Stimulated activated CD8-positive, alpha-beta memory T cell treated with anti-CD3 and anti-CD28 coated beads, Interleukin-15, amount 100 ng/mL, for 4 hours (primary cell): ENCODE measurements around the gene CLDN4.

Experiments
- DNase-seq, 2 donors: peaks; one replicate each; pipeline ENCODE4 v3.0.0-alpha.2; 2020; ENCODE audit warnings: low read depth in 2 of 2

The CLDN4 gene

DNA sequence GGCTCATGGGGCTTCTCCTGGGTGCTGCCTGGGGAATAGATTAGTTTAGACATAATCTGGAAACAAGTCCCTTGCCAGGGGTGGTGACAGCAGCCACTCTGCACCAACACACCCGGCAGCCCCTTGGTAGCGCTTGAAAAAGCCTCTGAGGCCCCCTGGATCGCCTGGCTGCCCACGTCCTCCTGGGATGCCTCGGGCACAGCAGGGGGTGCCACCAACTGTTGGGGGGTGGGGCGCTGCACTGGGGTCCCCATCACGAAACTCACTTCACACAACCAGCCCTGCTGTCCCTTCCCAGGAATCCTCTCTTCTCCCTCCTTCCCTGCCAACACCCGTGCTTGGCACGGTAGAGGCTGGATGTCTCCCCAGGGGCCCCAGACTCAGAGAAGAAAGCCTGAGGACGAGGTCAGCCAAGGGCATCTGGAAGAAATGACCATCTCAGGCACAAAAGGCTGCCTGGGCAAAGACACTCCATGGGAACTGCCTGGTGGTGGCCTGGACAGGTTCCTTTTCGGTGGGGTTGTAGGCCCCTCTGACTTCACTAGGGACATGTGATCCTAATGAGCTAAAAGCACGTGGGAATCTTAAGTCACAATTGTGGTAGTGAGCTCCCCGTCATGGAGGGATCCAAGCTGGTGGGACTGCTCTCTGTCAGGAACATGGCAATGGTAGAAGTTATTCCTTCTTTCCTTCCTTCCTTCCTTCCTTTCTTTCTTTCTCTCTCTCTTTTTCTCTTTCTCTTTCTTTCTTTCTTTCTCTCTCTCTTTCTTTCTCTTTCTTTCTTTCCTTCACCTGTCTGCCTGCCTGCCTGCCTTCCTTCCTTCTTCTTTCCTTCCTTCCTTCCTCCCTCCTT, 41.5 kb downstream of the CLDN4 start:
- no peak for DNase-seq

DNA sequence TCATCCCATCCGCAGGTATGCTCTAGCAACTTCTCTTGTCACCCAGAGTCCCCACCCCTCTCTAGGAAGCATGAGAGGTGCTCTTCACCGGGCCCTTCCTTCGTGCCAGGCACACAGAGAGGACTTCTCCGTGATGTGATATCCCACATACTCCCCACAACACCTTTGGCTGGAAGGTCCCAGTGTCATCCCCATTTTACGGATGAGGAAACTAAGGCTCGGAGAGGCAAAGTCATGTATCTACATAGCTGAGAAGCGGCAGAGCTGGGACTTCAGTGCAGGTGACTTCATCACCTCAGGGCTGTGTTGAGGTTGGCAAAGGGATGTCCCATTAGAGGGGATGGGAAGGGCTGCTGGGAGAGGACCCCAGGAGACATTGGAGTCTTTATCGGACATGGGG, 45.6 kb downstream of the CLDN4 start:
- DNase-seq = no peak

DNA sequence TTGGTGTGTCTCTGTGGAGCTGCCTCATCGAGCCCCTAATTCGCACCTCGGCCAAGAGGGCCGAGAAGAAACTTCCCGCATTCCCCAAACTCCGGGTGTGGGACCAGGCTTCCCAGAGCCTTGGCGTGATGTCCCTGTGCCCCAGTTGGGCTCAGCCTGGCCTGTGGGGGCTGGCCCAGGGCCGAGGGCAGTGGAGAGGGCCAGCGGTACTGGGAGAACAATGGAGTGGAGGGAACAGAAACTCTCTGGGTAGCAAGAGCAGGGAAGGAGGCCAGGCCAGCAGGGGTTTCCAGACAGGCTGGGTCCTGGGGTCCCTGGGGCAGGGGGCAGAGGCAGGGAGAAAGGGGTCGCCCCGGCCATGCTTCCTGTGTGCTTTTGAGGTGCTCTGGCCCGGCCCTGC, 46.2 kb downstream of the CLDN4 start:
- no peak for DNase-seq

DNA sequence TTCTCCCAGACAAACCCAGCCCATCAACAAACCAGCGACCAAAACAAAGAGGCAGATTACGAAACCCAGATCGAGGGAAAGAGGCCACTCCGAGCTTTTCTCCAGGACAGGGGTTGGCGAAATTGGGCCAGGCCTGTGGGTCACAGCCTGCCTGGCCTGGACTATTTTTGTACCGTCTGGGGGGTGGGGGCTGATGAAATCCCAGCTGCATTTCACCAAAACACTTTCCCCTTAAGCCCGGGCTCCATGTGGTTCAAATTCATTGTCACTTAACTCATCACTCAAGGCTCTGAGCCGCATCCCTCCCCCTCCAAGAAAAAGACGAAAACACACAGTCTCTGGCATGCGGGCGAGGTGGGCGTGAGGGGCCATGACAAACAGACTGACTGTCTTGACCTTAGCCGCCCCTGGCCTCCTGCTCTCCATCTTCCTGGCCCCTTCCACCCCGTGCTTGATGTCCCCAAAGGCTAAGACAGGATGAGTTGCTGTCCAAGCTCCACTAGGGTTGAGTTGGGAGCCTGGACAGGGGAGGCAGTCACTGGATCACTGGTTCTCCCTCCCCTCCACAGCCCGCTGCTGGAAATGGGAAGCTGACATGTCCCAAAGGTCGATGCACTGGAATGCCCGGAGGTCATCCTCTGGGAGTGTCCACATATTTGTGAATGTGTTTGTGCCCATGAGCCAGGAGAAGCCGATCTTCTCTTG, 49.3 kb downstream of the CLDN4 start:
- no peak for DNase-seq

DNA sequence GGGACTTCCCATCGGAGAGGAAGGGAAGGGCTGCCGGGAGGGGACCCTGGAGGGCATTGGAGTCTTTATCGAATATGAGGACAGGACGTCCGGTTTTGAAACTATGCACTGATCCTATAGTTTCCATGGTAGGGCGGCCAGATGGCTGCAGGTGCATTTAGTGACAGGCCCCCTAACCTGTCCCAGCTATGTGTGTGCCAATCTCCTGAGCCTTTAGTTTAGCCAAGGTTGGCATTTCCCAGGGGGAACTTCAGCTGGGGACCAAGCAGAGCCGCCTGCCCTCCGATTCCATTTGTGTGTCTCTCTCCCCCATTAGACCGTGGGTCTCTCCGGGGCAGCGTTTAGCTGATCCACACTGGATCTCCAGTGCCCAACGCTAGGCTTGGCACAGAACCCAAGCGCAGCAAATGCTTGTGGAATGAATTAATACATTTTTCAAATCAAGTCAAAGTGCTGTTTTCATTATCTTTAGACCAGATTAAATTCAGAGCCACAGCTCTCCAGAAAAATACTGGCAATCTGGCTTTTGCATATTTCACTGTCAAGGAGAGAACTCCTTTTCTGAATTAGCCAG, 50.0 kb downstream of the CLDN4 start:
- DNase-seq = no peak

DNA sequence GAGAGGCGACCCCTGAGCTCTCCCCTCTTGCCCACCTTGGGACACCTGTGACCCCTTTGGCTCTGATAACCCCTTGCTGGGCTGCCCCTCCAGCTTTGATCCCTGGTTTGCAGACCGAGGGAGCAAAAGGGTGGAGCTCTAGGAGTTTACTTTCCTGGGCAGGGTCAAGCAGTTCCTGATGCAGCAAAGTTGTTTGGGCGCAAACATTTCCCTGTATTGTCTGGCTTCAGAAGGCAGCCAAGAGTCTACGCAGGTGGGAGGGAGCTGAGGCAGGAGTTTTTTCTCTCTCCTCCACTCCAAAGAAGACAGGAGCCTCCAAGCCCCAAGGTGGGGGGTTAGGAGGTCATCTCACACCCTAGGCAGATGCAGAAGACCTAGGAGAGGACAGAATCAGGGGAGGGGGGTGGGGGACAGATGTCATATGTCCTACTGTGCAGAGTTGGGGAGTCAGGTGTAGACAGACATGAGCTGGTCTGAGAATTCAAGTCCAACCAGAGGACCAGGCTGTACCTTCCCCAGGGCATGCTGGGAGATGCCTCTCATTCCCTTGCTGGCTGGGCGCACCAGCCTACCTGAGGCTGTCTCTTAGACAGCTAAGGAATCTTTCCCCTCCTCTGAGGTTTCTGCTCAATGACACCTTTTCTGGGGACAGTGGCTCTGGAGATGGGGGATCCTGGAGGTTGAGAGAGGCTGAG, 50.7 kb downstream of the CLDN4 start:
- no peak for DNase-seq

DNA sequence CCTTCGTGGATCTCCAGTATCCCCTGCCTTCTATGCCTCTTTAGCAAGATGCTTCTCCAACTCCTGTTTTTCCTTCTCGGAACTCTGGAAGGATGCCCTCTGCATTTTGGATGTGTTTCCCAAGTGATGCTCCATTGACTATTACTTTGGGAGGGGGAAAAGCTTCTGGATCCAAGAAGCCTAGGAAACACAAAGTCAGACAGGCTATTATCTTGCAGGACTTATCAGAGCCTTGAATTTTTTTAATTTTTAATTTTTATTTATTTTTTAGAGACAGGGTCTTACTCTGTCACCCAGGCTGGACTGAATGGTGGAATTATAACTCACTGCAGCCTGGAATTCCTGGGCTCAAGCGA, 51.2 kb downstream of the CLDN4 start:
- DNase-seq = no peak
